ENCODE measurements around the gene GALNT14.

Gene GALNT14

DNA sequence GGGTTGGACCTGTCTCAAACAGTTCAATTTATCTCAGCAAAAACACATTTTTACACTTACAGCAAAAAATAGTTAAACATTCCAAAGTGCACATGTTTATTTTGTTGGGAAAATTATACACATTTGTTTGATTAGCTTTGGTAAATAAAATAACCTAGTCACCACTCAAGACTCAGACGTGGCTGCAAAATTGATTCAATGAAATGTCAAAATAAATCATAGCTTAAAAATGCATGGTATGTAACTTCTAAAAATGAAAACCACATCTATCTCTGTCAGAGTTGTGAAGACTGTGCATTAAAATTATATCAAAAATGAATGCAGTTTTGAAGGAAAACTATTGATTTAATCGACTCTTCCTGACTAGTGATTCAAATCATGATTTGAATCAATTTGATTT lies 56.7 kb downstream of the GALNT14 start (continued):
- no peak for TF ChIP-seq ZBTB11 (tag by site-specific recombination; conservative IDR thresholded peaks at IDR 0.05; ENCODE audit: low read depth)

- H3K4me3 ChIP-seq (ENCODE audit: low read depth, low read length) = no peak overlapping the region
- no peak overlapping the region for H3K27ac ChIP-seq (ENCODE audit: extremely low read depth, low read depth, low read length)
- CTCF ChIA-PET = interaction anchor here (1.0 to 1.7 kb wide), 3 partner anchors 58 to 369 kb away, joined by 3 to 4 read pairs (median 3); partner anchors contain the start of gene GALNT14
- peaks cover 5% of the 10 kb centered on the region; the same call in 1 of the 2 replicates for H3K4me1 ChIP-seq (ENCODE audit: control insufficient read depth, insufficient read depth, low read length)
- H3K9me3 ChIP-seq (ENCODE audit: control insufficient read depth, insufficient read depth, low read depth, low read length) = no peaks in the 10 kb centered on the region
- H3K36me3 ChIP-seq (ENCODE audit: control insufficient read depth in 2 of 2, insufficient read depth in 1 of 2, low read length in 2 of 2) = no peaks in the 10 kb centered on the region
- no peak for TF ChIP-seq ZNF548 (tag by site-specific recombination; IDR thresholded peaks at IDR 0.05)
- no peak for TF ChIP-seq TRIM28 (IDR thresholded peaks at IDR 0.05; ENCODE audit: borderline replicate concordance, low read length)
- no peak for TF ChIP-seq ZNF433 (tag by site-specific recombination; IDR thresholded peaks at IDR 0.05; ENCODE audit: low read depth)
- TF ChIP-seq ZNF211 (tag by site-specific recombination; IDR thresholded peaks at IDR 0.05; ENCODE audit: low read depth) = no peak
- TF ChIP-seq INSM2 (tag by site-specific recombination; IDR thresholded peaks at IDR 0.05) = no peak
- TF ChIP-seq ZBTB48 (tag by site-specific recombination; IDR thresholded peaks at IDR 0.05) = no peak
- POLR2A ChIA-PET = no interaction called here
These were observed 57.9 kb downstream of the GALNT14 start for GRCh38 chr2:31080361-31080760.

DNA sequence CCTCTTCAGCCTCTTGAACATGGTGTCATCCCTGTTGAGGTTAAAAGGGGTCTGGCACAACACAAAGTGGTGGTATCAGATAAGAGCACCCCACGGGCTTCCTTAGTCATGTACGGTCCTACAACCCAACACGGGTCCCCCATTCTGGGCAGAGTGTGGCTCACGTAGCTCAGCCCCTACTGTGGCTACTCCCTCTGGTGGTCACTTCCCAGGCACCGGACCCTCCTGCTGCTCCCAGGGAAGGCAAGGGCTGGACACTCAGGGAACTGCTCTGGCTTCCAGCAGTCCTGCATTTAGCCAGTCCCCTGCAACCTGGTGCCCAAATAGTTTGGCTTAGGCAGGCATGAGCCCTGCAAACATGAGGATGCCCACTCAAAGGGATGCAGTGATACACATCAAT lies 58.6 kb downstream of the GALNT14 start:
- CTCF ChIA-PET = interaction anchor here (1.0 kb wide), 1 partner anchor 59 kb away, joined by 3 read pairs; the partner anchor contains the start of gene GALNT14
- TF ChIP-seq ZIC2 (tag by site-specific recombination; IDR thresholded peaks at IDR 0.05) = no peak
- POLR2A ChIA-PET = no interaction called here
- H3K4me1 ChIP-seq (ENCODE audit: control insufficient read depth, insufficient read depth, low read length) = peaks cover 5% of the 10 kb centered on the region; the same call in 1 of the 2 replicates
- H3K36me3 ChIP-seq (ENCODE audit: control insufficient read depth in 2 of 2, insufficient read depth in 1 of 2, low read length in 2 of 2) = no peaks in the 10 kb centered on the region
- H3K27ac ChIP-seq (ENCODE audit: extremely low read depth, low read depth, low read length) = no peak overlapping the region
- H3K4me3 ChIP-seq (ENCODE audit: low read depth, low read length) = no peak overlapping the region
- H3K9me3 ChIP-seq (ENCODE audit: control insufficient read depth, insufficient read depth, low read depth, low read length) = no peaks in the 10 kb centered on the region

DNA sequence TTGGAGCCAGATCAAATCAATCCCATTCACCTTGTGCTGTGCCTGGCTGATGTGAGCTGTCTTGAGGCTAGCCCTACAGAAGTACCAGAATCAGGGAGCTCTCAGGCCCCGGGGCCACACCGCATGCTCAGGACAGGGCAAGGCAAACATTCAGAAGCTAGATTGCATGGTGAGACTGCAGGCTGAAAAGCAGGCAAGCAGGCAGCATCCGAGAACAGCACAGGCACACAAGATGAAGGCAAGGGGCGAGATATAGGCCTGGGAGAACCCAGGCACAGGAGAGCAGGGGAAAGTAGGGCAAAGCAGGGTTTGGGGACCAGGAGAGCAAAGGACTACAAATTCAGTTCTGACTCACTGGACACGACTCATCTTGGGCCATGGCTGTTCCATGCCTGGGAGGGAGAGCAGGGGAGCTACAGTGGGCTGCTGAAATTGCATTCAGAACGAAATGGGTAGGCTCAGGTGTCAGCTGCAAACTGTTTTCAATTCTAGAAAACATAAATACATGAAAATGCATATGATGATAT lies 59.6 kb downstream of the GALNT14 start:
- no peak overlapping the region for H3K4me3 ChIP-seq (ENCODE audit: low read depth, low read length)
- no peaks in the 10 kb centered on the region for H3K36me3 ChIP-seq (ENCODE audit: control insufficient read depth in 2 of 2, insufficient read depth in 1 of 2, low read length in 2 of 2)
- H3K27ac ChIP-seq (ENCODE audit: extremely low read depth, low read depth, low read length) = no peak overlapping the region
- peaks cover 5% of the 10 kb centered on the region; the same call in 1 of the 2 replicates for H3K4me1 ChIP-seq (ENCODE audit: control insufficient read depth, insufficient read depth, low read length)
- no peaks in the 10 kb centered on the region for H3K9me3 ChIP-seq (ENCODE audit: control insufficient read depth, insufficient read depth, low read depth, low read length)
- POLR2A ChIA-PET = no interaction called here
- TF ChIP-seq ZNF341 (tag by site-specific recombination; IDR thresholded peaks at IDR 0.05; ENCODE audit: low read depth) (0 out of 2 replicates have a peak, but pooled peaks have one; percentile 19), ZNF174 (tag by site-specific recombination; IDR thresholded peaks at IDR 0.05) (no peak)
- CTCF ChIA-PET = no interaction called here

GRCh38 chr2:31078011-31078410 lies 60.2 kb downstream of the GALNT14 start:
- POLR2A ChIA-PET = no interaction called here
- TF ChIP-seq KLF7 (tag by site-specific recombination; IDR thresholded peaks at IDR 0.05; ENCODE audit: borderline replicate concordance) = no peak
- TF ChIP-seq SP3 (tag by site-specific recombination; IDR thresholded peaks at IDR 0.05) = no peak
- TF ChIP-seq ZNF558 (tag by site-specific recombination; IDR thresholded peaks at IDR 0.05) = no peak
- TF ChIP-seq ZNF701 (tag by site-specific recombination; IDR thresholded peaks at IDR 0.05) = no peak
- no peak for TF ChIP-seq ZFP41 (tag by site-specific recombination; IDR thresholded peaks at IDR 0.05; ENCODE audit: borderline replicate concordance)
- TF ChIP-seq ZNF585B (tag by site-specific recombination; IDR thresholded peaks at IDR 0.05) = no peak
- no peak for TF ChIP-seq ZNF660 (tag by site-specific recombination; IDR thresholded peaks at IDR 0.05)
- no peak for TF ChIP-seq ZNF202 (tag by site-specific recombination; IDR thresholded peaks at IDR 0.05; ENCODE audit: borderline replicate concordance)
- TF ChIP-seq FEZF1 (tag by site-specific recombination; IDR thresholded peaks at IDR 0.05) = no peak
- no peak for TF ChIP-seq SP2 (tag by site-specific recombination; IDR thresholded peaks at IDR 0.05)
- TF ChIP-seq ZNF221 (tag by site-specific recombination; IDR thresholded peaks at IDR 0.05; ENCODE audit: borderline replicate concordance) = no peak
- no peak for TF ChIP-seq ZNF37A (tag by site-specific recombination; IDR thresholded peaks at IDR 0.05)
- TF ChIP-seq ZNF423 (tag by site-specific recombination; IDR thresholded peaks at IDR 0.05) = no peak
- TF ChIP-seq ZNF76 (tag by site-specific recombination; IDR thresholded peaks at IDR 0.05; ENCODE audit: borderline replicate concordance, low read depth) = no peak

More at GRCh38 chr2:31078011-31078410, 60.2 kb downstream of the GALNT14 start:
- Histone ChIP-seq H3K4me3 (ENCODE audit: low read depth, low read length) (no peak overlapping the region), H3K27ac (ENCODE audit: extremely low read depth, low read depth, low read length) (no peak overlapping the region), H3K9me3 (ENCODE audit: control insufficient read depth, insufficient read depth, low read depth, low read length) (no peaks in the 10 kb centered on the region), H3K4me1 (ENCODE audit: control insufficient read depth, insufficient read depth, low read length) (peaks cover 5% of the 10 kb centered on the region; the same call in 1 of the 2 replicates), H3K36me3 (ENCODE audit: control insufficient read depth in 2 of 2, insufficient read depth in 1 of 2, low read length in 2 of 2) (no peaks in the 10 kb centered on the region)
- CTCF ChIA-PET = interaction anchor here (0.6 kb wide), 1 partner anchor 72 kb away, joined by 4 read pairs; no protein-coding TSS in a partner anchor
